Fibroblast of gingiva (primary cell): ENCODE data around the gene CELF2.

Experiments
- DNase-seq: peaks from one replicate; pipeline ENCODE4 v3.0.0-alpha.2; 2011; ENCODE audit warnings: low read depth

CELF2 gene

GRCh38 chr10:11250304-11250703 is 232.6 kb downstream of the CELF2 start:
- no peak for DNase-seq

DNA sequence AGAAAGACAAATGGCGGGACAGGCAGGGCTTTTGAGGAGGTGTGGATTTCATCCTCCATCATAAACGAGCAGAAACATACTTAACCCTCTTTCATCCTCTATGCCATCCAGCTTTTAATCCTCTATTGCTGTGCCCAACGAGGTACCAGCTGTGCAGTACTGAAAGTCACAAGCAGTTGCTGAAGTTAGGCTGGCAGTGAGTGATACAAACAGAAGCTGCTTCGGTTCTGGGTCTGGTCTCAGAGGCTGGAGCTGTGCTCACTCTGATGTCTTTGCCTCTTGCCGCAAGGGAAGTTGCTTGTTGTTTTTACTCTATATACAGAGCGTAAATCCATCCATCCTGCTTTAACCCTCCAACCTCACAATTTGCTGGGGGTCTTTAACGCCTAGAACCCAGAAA is 235.2 kb downstream of the CELF2 start:
- DNase-seq: no peak

GRCh38 chr10:11253385-11254002 is 235.8 kb downstream of the CELF2 start:
- DNase-seq: no peak

DNA sequence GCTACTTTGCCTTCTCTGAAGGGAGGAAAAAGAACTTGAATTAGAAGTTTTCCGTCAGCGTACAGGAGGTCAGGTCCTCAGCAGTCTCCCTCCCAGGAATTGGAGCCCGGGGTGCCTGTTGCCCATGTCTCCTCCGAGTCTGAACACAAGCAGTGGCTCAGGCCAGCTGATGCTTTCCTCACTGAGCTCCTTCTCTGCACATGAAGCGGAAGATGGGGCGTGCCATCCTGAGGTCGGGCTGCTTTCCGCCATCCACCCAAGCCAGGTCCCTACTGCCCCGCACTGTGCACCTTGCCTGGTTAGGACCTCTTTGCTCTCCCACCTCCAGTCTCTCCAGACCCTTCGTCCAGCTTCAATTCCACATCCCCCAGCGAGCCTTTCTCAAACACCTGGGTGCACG is 237.5 kb downstream of the CELF2 start:
- DNase-seq: no peak

GRCh38 chr10:11255796-11256444 is 238.2 kb downstream of the CELF2 start:
- no peak for DNase-seq

DNA sequence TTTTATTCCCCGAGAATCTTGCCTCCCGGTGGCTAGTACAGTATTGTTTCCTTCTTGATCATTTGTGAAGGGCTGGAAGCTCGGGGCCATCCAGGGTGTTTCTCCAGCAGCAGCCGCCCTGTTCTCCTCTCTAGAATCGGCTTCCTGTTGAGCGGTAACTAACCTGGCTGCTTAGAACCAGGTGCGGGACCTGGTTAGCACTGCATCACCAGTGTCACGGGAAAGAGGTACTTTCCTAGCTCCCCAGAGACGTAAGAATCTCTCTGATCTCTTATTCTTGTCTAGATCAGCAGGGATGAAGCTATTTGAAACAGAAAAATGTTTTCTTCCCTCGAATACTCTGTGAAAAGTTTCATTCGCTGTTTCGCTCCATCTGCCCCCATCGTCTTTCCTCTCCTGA is 239.2 kb downstream of the CELF2 start:
- no peak for DNase-seq

DNA sequence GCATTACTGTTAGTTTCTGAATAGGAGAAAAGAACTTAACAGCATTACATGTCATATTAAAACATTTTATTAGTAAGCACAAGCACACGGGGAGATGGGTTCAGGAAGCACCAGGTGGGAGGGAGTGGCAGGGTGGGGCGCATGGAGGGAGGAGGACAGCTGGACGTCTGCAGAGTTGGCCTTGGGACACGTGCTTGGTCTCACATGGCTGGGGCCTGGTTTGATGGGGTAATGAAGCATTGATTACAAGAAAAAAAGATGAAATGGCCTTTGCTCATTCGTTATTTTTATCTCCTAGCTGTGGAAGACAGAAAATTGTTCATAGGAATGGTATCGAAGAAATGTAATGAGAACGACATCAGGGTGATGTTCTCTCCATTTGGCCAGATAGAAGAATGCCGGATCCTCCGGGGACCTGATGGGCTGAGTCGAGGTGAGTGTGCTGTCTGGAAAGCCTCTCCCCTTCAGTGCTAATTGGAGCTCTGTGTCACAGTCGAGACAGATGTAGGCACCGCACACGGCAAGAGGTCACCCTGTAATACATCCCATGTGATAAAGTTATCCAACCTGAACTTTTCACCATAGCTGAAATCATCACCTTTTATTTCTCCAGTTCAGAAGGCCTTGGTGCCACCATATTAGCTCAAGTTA is 239.9 kb downstream of the CELF2 start:
- no peak for DNase-seq

DNA sequence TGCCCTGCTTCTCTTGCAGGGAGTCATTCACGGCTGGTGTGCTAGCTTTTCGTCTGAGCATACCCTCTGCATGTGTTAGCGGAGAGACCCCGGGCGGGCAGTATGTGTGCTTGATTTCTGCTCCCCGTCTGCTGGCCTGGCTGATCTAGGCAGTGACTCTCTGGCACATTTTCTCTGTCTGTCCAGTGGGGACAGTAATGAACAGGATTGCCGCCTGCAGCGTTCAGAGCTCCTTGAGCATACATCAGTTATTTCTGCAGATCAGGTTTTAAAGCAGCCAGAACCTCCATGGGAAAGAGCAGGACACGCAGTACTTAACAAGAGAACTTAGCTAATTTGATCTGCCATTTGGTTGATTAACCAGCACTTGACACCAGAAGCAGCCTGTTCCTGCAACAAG is 242.5 kb downstream of the CELF2 start:
- no peak for DNase-seq

DNA sequence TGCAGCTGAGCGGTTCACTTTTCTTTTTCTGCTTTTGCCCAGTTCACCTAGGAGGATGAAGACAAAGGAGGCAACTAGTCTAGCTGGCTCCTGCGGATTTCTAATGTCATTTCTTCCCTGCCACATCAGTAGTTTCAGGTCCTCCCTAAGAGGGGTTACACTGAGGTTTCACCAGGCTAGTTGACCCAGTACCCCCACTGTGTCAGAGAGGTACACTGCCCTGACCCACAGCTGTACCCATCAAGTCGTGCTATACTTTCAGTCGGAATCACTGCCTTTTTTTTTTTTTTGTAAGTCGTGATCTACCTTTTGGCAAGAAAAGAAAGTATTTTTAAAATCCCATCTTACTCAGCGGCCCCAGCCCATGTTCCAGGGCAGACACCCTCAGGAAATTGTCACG is 243.5 kb downstream of the CELF2 start:
- DNase-seq: no peak

- no peak for DNase-seq
Observed at GRCh38 chr10:11261687-11262493, 244.2 kb downstream of the CELF2 start.

GRCh38 chr10:11262494-11263345 is 245.0 kb downstream of the CELF2 start:
- DNase-seq: no peak

DNA sequence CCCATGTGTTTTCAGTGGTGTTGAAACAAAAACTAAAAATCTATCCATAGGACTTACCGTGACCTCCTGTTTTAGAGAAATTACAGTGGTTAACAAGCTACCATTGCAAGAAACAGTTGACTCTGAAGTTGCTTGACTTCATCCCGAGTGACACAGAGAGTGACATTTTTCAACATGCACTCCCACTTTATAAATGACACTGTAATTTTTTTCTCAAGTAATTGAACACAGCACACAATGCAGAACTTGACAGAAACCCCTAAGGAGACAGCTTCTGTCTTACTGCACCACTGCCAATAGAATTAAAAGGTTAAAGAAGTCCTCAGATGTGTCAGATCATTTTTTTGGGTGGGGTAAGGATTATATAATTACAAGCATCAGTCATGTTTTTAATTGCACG is 246.1 kb downstream of the CELF2 start:
- DNase-seq: no peak

DNA sequence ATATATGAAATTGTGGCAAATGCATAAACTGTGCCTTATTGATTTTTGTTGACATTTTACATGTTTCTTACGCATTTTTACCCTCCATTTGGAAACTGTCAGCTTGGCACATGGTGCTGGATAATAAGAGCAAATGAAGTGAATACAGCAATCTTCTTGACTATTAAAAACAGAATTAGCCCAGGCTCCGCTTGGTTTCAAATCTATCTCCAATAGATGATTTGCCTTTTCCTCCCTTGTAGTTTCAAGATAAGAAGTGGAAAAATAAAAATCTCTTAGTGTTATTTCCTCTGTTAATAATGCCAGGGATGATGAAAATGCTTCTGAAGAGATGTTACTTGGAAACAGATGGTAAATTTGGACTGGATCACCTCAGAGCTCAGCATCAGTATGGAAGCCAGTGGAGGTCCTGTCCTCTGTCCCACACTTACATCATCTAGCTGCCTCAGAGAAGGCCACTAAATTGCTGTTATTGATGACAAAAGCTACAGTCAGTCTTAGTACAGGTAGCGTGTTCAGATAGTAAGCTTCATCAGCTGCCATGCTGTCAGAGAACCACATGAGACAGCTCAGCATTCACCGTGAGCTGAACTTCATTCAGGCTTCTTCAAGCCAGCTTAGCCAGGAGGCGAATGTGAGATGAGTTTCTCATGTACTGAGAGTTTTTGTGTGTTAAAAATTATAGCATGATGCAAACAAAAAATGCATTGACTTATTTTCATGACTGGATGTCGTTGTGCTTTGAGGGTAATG is 246.8 kb downstream of the CELF2 start:
- DNase-seq: no peak

DNA sequence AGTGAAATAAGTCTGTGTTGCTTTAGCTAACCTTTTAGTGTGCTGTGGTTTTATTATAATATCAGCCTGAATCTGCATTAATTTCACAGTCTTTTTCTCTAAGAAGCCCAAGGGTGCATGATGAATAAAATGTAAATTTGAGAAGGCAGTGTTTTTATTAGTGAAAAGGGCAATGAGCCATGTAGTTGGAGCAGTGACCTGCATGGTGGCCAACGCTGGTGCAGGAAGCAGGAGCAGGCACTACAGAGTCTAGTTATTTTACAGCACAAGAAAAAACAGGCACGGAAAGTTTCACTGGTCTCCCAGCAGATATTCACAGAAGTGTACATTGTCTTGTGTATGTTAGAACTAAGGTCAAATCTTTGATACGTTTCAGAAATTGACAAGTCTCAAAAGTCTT is 247.8 kb downstream of the CELF2 start:
- DNase-seq: no peak

- DNase-seq: no peak
Observed at GRCh38 chr10:11266426-11266825, 248.8 kb downstream of the CELF2 start.

- no peak for DNase-seq
Observed at GRCh38 chr10:11270135-11270857, 252.6 kb downstream of the CELF2 start.

- DNase-seq: no peak
Observed at GRCh38 chr10:11270858-11271179, 253.1 kb downstream of the CELF2 start.

GRCh38 chr10:11272915-11273389 is 255.3 kb downstream of the CELF2 start:
- no peak for DNase-seq

- no peak for DNase-seq
Observed at GRCh38 chr10:11274452-11274851, 256.8 kb downstream of the CELF2 start.

GRCh38 chr10:11275651-11276050 is 258.0 kb downstream of the CELF2 start:
- no peak for DNase-seq
